ENCODE data around the gene ARHGAP21.

The ARHGAP21 gene

DNA sequence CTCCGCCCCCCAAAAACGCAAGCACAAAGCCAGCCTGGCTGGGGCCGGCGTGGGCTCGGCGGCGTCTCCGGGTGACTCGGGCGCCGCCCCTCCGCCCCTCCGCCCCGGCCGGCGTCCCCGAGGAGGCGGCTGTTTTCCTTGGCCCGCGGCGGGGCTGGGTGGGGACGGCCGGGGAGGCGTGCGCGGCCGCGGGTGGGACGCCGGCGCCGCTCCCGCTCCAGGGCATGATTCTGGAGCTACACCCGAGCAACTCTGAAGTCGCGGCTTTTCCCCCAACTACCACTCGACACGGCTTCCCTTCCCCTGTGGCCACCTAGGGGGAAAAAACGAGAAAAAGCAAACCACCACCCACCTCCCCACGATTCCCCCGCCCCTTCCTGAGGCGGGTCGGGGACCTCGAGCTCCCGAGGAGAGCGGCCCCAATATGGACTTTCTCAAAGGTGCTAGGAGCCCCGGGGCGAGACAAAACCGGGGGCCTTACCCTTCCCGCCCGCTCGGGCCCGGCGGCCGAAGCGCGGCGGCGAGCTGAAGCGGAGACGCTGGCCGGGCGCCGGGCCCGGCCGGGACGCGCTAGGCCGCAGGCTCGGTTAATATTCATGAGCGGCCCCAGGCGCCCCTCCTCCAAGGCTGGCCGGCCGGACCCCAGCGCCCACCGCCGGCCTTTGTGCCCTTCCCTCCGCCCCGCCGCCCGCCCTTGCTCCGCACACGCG lies 856 bp downstream of the ARHGAP21 start:
- DNase-seq (ENCODE audit: low read depth in 3 of 3) = peak in 2 of 3 donors; percentile 21 to 34

DNA sequence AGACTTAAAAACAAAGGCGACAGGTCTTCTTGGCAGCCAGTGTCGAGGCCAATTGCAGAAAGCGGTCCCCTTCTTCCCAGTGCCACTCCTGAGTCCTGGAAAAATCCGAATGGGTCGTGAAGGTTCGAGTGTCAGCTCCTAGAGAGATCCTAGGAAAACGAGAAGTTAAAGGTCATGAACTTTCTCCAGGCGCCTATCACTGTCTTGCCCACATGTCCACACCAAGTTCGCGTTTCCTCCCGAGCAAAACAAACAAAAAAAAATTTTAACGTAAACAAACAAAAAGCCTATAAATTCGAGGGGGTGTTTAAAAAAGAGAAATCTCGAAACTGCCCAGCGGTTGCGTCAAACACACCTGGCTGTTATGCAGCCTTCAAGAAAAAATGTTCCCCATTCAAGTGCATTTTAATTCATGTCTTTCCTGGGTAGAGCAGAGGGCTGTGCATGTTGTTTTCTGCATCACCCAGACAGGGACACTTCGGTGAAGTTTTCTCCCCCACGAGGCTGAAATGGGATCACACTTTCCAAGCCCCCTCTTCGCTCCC lies 1.5 kb downstream of the ARHGAP21 start:
- no peak for DNase-seq (ENCODE audit: low read depth in 3 of 3)

DNA sequence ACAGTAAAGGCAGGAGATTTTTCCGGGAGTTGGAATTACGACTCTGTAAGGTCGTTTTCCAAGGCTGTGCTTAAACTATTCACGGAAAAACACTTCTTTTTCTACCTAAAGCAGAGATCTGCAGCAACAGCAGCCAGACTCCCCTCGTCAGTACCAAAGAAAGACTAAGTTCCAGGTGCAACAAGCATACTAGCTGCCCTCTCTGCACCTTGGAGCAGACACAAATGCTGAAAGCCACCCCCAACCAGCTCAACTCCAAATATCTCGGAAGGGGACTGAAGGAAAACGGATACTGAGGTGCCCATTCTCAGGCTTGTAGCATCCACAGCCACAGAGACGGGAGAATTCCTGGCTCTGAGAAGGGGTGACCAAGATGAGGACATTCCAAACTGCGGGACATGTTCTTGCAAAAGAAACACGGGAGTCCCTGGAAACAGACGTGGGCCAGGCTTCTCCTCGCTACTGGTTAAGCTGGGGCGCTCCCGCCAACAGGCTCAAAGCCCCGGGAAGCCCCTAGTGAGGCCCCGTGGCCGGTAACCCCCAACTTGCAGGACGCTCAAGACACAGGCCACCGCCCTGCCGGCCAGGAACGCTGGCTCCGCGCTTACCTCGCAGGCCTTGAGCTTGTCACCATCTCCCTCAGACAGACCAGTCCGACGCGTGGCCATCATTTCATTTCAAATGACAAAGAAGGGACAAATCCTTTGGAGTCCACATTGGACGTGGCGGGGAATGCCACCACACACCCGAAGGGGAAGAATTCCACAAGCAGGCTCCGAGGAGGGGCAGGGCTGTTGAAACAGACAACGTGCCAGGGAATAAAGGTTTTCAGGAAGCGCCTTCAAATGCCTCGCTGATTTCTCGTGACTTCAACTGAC lies 2.2 kb downstream of the ARHGAP21 start:
- DNase-seq (ENCODE audit: low read depth in 3 of 3) = no peak

DNA sequence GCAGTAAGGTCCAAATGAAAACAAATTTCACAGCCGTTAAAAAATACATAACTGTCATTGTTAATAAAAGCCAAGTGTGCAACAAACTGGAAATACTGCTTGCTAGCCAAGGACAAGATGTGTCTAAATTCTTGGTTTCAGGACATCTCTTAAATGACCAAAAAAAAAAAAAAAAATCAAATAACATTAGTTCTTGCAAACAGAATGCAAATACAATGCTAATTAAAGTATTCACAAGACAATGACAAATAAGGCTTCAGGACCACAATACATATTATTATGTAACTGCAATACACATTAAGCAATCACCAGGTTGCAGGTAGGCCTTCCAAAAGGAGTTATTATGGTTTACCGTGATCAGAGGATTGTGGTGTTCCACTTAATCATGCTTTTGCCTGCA lies 3.6 kb downstream of the ARHGAP21 start:
- DNase-seq (ENCODE audit: low read depth in 3 of 3) = no peak

DNA sequence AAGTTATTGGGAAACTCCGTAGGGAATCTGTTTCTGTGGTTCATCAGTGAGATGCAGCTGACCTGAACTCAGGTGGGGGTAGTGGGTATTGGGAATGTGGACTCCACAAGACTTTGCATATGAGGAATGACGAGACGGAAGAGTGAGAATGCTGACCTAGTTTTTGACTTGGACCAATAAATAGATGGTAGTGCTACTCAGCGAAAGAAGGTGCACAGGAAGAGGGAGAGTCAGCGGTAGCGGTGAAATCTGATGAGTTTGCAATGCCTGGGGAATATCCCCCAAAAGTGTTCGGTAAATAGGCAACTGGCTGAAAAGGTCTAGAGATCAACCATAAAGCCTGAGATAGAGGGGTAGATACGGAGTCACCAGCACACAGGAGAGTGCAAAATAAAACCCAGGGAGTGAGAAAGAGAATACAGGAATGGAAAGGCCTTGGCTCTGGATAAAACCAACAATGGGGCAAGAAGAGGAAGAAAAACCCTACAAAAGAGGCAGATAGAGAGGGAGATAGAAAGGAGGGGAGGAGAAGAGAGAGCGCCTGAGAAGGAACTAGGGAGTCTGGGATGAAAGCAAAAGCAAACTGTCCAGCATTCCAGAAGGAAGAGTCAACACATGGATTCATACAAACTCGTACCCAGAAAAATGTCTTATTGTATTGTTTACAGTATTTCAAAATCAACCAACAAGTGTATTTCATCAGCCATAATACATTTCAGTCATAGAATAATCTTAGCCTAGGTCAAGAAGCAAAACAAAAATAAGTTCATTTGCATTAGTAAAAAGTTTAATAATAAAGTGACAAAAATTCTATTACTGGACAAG lies 5.4 kb downstream of the ARHGAP21 start:
- no peak for DNase-seq (ENCODE audit: low read depth in 3 of 3)

DNA sequence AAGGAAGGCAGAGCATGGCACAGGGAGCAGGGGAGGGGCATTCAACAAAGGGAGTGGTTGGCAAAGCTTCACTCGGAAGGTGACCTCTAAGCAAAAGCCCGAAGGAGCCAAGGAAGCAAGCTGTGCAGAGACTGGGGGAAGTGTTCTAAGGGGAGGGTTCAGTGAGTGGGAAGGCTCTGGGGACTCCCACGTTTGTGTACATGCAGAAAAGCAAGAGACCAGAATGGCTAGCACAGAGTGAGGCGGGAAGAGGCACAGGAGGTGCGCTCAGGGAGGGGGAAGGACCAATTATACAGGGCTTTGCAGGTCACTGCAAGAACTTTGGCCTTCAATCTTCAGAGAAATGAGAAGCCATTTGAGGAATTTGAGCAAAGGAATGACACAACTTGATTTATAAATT lies 7.4 kb downstream of the ARHGAP21 start:
- DNase-seq (ENCODE audit: low read depth in 3 of 3) = no peak

DNA sequence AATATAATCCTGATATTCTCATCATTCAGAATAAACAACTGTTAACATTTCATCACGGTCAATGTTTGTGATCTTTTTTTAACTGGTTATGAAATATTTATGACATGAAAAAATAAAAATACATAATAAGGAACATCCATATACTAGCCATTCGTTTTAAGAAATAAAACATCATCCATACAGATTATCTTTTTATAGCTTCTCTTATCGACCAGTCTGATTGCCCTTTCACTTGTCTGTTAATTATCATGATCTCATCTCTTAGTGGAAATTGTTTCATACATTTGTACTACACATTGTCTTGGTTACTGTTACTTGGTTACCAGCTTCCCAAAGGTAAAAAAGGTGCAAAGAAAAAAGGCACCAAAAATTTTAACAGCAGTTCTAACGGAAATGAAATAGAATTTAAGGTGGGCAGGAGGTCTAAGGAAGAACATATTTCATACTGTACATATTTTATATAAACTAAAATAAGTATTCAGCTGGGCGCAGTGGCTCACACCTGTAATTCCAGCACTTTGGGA lies 8.4 kb downstream of the ARHGAP21 start:
- DNase-seq (ENCODE audit: low read depth in 3 of 3) = no peak

DNA sequence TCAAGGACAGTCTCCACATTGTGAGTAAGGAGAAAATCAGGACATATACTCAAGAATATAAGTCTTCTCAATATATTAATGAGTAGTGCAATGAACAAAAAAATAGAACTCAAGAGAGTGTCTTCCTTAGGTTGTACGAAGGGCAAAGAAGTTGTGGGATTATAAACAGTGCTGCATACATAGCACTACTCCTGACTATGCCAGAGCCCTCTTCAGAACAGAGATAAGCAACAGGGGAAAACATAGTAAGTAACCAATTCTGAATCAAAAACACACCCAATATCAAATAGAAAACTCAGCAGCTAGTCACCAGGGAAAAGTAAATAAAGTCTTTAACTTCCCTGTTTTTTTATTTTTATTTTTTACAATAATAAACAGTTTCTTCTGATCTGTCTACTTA lies 10.6 kb downstream of the ARHGAP21 start:
- DNase-seq (ENCODE audit: low read depth in 3 of 3) = no peak

DNA sequence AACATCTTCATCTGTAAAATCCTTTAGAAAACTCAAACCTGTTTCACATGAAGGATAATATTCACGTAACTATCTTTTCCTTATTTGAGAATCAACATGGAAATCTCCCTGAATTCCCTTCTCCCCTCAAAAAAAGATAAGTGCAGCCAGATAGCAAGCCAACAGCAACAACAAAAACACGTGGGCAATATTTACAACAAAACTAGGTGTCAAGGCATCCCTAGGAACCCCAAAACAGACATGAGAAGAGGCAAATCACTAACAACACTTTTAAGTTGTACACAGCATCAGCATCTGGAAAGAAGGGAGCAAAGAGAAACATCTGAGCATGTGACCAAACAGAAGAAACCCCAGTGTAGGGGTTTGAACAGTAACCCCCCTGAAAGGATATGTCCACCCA lies 12.2 kb downstream of the ARHGAP21 start:
- no peak for DNase-seq (ENCODE audit: low read depth in 3 of 3)

DNA sequence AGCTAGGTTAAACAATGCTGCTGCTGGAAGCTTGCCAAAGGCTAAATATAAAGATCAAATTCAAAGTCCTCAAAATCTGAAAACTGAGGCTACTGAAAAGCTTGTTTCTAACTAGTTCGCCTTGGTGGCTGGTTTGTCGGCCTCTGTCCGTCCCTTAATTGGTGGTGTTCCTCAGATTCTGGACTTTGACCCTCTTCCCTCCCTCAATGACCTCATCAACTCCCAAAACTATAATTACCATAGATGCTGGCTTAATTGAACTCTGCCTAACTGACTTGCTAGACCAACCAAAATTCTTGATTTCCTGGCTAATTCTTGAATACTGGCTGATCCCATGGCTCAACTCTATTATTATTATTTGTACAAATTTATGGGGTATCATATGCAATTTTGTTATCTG lies 15.6 kb downstream of the ARHGAP21 start:
- no peak for DNase-seq (ENCODE audit: low read depth in 3 of 3)

DNA sequence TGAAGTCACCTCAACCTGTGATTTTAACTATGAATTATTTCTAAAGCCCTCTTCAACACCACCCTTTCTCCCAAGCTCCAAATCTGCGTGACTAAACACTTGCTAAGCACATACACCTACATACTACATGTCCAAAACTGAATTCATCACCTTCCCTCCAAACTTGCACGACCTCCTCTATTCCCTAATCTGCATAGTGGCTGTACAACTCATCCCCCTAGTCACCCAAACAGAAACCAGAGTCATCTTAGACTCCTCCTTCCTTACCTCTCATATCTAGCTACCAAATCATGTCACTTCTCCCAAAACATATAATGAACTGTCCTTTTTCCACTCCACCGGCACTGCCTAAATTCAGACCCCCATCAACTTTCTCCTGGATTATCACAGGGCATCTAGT lies 16.2 kb downstream of the ARHGAP21 start:
- DNase-seq (ENCODE audit: low read depth in 3 of 3) = no peak

DNA sequence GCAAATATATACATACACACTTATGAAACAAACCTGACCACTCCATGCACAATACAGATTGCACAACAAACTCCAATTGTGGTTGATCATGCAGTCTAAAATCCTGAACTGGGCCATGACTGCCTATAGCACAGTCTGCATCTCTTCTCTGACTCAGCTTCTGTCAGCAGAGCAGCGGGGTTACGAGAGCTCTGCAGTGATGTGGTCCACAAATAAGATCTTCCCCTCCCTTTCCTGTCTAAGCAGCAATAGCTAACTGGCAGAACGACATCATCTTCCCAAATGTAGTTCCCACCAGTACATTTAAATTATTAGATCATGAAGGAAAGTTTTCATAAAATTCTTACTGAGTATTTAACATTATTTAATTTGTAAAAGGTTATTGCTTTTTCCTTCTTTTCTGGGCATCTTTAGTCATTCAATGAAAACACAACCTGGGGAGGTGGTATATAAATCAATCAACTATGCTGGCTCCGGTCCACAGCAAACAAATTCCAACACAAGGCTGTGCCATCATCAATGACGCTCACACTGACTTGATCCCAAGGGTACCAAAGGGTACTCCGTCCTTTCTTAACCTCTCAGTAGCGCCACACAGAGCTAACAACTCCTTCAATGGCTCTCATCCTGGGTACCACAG lies 17.1 kb downstream of the ARHGAP21 start:
- peak in 1 of 3 donors; percentile 34 for DNase-seq (ENCODE audit: low read depth in 3 of 3)

DNA sequence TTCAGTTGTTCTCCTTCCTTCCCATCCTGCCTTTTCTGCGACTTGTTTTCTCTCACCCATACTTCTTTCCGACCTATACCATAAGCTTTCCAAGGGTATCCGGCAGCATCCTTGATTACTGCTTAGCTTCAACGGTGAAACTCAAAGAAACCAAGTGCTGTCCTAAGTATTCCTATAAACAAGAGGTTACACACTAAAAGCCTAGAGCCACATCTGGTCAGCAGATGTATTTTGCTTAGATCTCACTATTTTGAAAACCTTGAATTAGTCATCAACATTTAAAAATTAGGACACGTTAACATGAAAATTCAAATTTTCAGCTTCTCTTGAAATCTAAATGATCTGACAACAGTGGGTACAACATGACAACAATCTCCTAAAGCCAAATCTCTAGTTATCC lies 20.0 kb downstream of the ARHGAP21 start:
- no peak for DNase-seq (ENCODE audit: low read depth in 3 of 3)

DNA sequence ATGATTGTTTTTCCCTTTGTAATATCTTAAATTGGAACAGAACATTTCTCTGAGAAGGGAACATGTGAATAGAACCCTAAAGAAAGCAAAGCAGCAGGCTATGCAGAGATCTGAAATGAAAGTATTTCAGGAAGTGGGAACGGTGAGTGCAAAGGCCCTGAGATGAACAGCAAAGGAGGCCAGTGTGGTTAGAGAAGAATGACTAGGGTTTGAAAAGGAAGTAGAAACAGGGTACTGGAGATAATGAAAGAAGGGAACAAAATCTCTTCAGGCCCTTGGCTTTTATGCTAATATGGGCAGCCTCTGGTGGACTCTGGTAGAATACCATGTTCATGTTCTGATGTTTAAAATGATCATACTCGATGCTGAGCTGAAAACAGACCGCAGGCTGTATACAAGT lies 22.2 kb downstream of the ARHGAP21 start:
- DNase-seq (ENCODE audit: low read depth in 3 of 3) = no peak

DNA sequence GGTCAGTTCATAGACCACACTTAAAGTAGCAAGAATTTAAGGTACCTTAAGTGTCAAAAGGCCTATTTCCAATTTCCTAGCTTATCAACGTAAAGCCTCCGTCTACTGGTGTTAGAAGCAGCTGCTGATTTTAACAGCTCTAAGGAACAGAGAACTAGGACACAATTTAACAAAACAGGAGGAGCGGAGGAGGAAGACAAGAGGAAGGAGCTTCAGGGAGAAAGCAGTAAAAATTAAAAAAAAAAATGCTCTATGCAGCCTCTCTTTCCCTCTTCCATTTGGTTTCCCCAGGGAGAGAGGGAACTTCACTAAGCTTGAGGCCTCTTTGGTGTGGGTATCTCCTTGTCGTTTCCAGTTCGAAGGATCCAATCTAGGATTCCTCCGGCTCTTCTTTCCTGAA lies 22.7 kb downstream of the ARHGAP21 start:
- no peak for DNase-seq (ENCODE audit: low read depth in 3 of 3)

DNA sequence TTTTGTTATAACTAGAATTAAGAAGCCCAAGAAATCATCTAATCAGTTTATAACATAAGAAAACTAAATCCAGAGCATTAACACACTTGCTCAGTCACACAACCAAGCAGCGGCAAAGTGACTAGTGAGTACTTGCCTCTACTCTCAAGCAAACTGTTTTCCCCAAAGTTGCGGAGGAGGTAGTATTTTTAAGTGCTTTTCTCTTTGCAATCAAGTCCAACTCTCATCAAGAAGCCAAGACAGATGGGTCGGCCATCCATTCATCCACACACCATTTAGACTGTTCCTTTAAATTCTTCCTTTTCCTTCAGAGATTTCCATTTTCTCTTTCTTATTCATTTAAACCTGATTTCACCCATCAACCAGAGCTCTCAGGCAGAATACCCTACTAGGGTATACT lies 25.4 kb downstream of the ARHGAP21 start:
- DNase-seq (ENCODE audit: low read depth in 3 of 3) = no peak

DNA sequence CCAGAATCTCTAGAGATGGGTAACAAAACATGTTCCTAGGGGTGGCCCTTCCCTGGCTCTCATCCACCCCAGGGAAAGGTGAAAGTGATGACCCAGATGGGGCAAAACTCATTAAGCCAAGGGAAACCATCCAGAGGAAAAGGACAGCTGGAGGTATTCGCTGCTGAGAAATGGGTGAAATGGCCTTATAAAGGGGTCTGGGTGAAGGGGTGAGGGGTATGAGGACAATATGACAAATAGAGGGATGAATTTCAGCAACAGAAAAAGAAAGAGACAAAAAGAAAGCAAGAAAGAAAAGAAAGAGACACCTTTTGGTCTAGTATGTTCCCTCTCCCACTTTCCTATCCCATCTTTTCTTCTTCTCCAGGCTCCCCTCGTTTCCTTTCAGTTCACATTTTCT lies 26.6 kb downstream of the ARHGAP21 start:
- DNase-seq (ENCODE audit: low read depth in 3 of 3) = no peak

DNA sequence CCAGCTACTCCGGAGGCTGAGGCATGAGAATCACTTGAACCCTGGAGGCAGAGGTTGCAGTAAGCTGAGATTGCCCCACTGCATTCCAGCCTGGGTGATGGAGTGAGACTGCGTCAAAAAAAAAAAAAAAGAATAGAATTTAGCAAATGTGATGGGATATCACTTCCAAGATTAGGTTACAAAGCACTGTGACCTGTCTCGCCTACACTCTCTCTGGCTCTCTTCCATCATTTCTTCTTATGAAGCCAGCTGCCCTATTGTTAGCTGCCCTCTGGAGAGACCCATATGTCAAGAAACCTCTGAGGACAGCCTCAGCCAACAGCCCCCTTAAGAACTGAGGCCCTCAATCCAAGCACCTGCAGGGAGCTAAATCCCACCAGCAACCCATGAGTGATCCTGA lies 28.2 kb downstream of the ARHGAP21 start:
- DNase-seq (ENCODE audit: low read depth in 3 of 3) = no peak

DNA sequence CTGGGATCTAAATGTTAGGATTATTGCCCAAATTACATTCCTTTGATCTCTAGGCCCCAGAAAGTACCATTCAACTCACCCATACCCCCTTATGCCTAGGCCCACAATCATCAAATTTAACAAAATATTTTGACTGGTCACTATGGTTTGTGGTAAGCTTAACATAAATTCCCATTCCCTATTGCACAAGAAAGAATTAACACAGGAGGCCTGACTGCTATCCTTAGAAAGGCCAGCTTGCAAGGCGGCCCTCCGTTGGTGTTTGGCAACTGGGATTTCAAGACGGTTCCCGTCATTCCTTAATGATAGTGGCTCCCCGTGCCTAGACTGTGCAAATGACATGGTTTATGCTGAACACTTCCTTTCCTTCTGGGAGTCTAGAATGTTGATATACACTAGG lies 29.6 kb downstream of the ARHGAP21 start:
- DNase-seq (ENCODE audit: low read depth in 3 of 3) = no peak

DNA sequence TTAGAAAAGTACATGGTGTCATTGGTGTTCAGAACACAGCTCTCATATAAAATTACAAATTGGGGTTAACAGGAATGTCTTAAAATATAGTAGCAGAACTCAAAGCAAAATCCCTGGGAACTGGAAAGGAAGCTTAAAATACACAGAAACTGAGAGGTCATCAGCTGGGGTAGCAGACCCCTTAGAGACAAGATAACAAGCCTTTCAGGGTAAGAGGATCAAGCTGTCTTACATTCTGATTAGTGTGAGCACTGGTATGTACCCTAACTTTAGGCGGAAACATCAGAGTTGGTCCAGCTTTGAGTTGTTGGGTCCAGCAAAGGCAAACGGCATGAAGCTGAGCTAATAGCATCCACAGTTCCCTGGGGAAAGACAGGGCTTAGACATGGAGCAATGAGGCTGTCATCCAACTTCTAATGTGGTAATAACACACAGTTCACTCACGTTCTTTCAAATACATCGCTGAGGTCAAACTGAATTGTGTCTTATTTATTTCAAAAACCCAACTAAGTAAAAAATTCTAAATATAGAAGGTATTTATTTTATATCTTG lies 32.6 kb downstream of the ARHGAP21 start:
- no peak for DNase-seq (ENCODE audit: low read depth in 3 of 3)

DNA sequence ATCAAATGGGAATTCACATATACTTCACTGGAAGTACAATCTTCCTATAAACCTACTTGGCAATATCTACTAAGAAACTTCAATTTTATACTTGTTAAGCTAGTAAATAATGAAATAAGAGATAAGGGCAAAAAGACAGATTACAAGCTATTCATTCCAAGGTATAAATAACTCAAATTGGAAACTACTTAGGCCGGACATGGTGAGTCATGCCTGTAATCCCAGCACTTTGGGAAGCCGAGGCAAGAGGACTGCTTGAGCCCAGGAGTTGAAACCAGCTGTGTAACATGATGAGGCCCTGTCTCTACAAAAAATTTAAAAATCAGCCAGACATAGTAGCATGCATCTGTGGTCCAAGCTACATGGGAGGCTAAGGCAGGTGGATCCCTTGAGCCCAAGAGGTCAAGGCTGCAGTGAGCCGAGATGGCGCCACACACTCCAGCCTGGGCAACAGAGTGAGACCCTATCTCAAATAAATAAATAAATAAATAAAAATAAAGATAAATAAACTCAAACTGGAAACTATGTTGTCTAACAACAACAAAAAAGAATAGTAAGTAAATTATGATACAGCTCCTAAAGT lies 37.6 kb downstream of the ARHGAP21 start:
- no peak for DNase-seq (ENCODE audit: low read depth in 3 of 3)

Measured in stimulated activated CD4-positive, alpha-beta T cell treated with anti-CD3 and anti-CD28 coated beads, TNF-alpha, amount 100 ng/mL, for 48 hours (primary cell).